WTC11 (cell line): ENCODE results near the gene POGZ. TPM values are rescaled to one million over a fixed set of nuclear protein-coding genes. Genes with fewer than 3 reads are reported as not detected.

Source experiments
- ATAC-seq: fragments of 200-7000 bp; cut with Tn5 transposase; 2 replicates; pipeline ENCODE4 v1.10.0; 2021; ENCODE audit warnings: mild to moderate bottlenecking, moderate library complexity
- CTCF ChIA-PET: fragments of 300-600 bp; sonication (Branson Sonifier 250); formaldehyde crosslinking; loops from one replicate; lab custom pipeline; 2021; ENCODE audit warnings: antibody characterized with exemption; lab: Charles Lee
- POLR2A ChIA-PET: fragments of 350-600 bp; sonication (Branson Sonifier 250); formaldehyde crosslinking; loops from one replicate; lab custom pipeline; 2021; ENCODE audit warnings: antibody characterized with exemption; lab: Charles Lee
- DNase-seq: peaks from one replicate; pipeline ENCODE4 v3.0.0; 2021; ENCODE audit warnings: low spot score
- H3K27ac Mint-ChIP-seq: 2 replicates; pipeline ENCODE4 v1.8.0; 2021; ENCODE audit warnings: mixed read lengths
- H3K27me3 Mint-ChIP-seq: 2 replicates; pipeline ENCODE4 v1.8.0; 2021; ENCODE audit warnings: low read depth, mild to moderate bottlenecking, moderate library complexity, mixed read lengths
- H3K36me3 Mint-ChIP-seq: 2 replicates; pipeline ENCODE4 v1.8.0; 2021; ENCODE audit warnings: mixed read lengths
- H3K4me1 Mint-ChIP-seq: 2 replicates; pipeline ENCODE4 v1.8.0; 2022; ENCODE audit warnings: mixed read lengths
- H3K4me3 Mint-ChIP-seq: 2 replicates; pipeline ENCODE4 v1.8.0; 2021; ENCODE audit warnings: mild to moderate bottlenecking, moderate library complexity, mixed read lengths
- H3K9me3 Mint-ChIP-seq: 2 replicates; pipeline ENCODE4 v1.8.0; 2021; ENCODE audit warnings: mixed read lengths
- AFF4 ChIP-seq: sonication (generic); formaldehyde crosslinking; IDR thresholded peaks from 2 replicates; pipeline ENCODE4 v1.8.1; 2023; ENCODE audit warnings: mild to moderate bottlenecking, missing genetic modification reagents, borderline replicate concordance
- ATF2 ChIP-seq: sonication (generic); formaldehyde crosslinking; IDR thresholded peaks from 2 replicates; pipeline ENCODE4 v1.8.1; 2022; ENCODE audit warnings: low read depth, missing genetic modification reagents, borderline replicate concordance
- ATF3 ChIP-seq: sonication (generic); formaldehyde crosslinking; conservative IDR thresholded peaks from 2 replicates; pipeline ENCODE4 v1.8.1; 2022; ENCODE audit warnings: mild to moderate bottlenecking, missing genetic modification reagents
- CTCF ChIP-seq: fragments of 200-600 bp; IDR thresholded peaks from 2 replicates; pipeline ENCODE4 v1.8.0; 2022; ENCODE audit warnings: antibody characterized with exemption
- ELF4 ChIP-seq: sonication (generic); formaldehyde crosslinking; IDR thresholded peaks from 2 replicates; pipeline ENCODE4 v1.8.1; 2022; ENCODE audit warnings: low read depth, mild to moderate bottlenecking, moderate library complexity, missing genetic modification reagents
- FOXK1 ChIP-seq: sonication (generic); formaldehyde crosslinking; IDR thresholded peaks from 2 replicates; pipeline ENCODE4 v1.8.0; 2022; ENCODE audit warnings: mild to moderate bottlenecking, moderate library complexity, missing genetic modification reagents
- HMGA2 ChIP-seq: fragments of 250-450 bp; sonication (Bioruptor Pico); IDR thresholded peaks from 2 replicates; pipeline ENCODE4 v1.4.0; 2021; ENCODE audit warnings: mild to moderate bottlenecking, moderate library complexity
- MLX ChIP-seq: sonication (generic); formaldehyde crosslinking; IDR thresholded peaks from 2 replicates; pipeline ENCODE4 v1.8.1; 2023; ENCODE audit warnings: mild to moderate bottlenecking, missing genetic modification reagents, moderate library complexity
- NFE2L1 ChIP-seq: sonication (generic); formaldehyde crosslinking; IDR thresholded peaks from 2 replicates; pipeline ENCODE4 v1.8.1; 2023; ENCODE audit warnings: missing genetic modification reagents
- NR1H2 ChIP-seq: sonication (generic); formaldehyde crosslinking; IDR thresholded peaks from 2 replicates; pipeline ENCODE4 v1.9.0; 2021; ENCODE audit warnings: mild to moderate bottlenecking, moderate library complexity, missing genetic modification reagents
- SMAD4 ChIP-seq: sonication (generic); formaldehyde crosslinking; IDR thresholded peaks from 2 replicates; pipeline ENCODE4 v1.8.0; 2022; ENCODE audit warnings: mild to moderate bottlenecking, missing genetic modification reagents
- USF1 ChIP-seq: sonication (generic); formaldehyde crosslinking; IDR thresholded peaks from 2 replicates; pipeline ENCODE4 v1.8.0; 2022; ENCODE audit warnings: mild to moderate bottlenecking, missing genetic modification reagents
- ZBTB21 ChIP-seq: sonication (generic); formaldehyde crosslinking; IDR thresholded peaks from 2 replicates; pipeline ENCODE4 v1.8.1; 2023; ENCODE audit warnings: mild to moderate bottlenecking, missing genetic modification reagents, borderline replicate concordance
- ZNF263 ChIP-seq: sonication (generic); formaldehyde crosslinking; IDR thresholded peaks from 2 replicates; pipeline ENCODE4 v1.8.1; 2022; ENCODE audit warnings: low read depth, mild to moderate bottlenecking, moderate library complexity, missing genetic modification reagents
- total RNA-seq: library from RNA; stranded (reverse); gene quantifications from 3 replicates; pipeline ENCODE4 v1.2.3, GENCODE V29; 2021
- TF ChIP-seq, protein P1 (sequence below): sonication (generic); formaldehyde crosslinking; IDR thresholded peaks from 2 replicates; pipeline ENCODE4 v1.8.0; 2022; ENCODE audit warnings: mild to moderate bottlenecking, missing genetic modification reagents
- TF ChIP-seq, protein P2 (sequence below): sonication (generic); formaldehyde crosslinking; IDR thresholded peaks from 2 replicates; pipeline ENCODE4 v1.8.1; 2023; ENCODE audit warnings: mild to moderate bottlenecking, missing genetic modification reagents

Gene POGZ
- total RNA-seq, 1 experiment from 2014 or later, result 88.1 TPM

- peaks cover 24% of the 10 kb centered on the region for H3K4me1 Mint-ChIP-seq
Measured at GRCh38 chr1:151369302-151369610, 90.0 kb downstream of the POGZ start.

DNA sequence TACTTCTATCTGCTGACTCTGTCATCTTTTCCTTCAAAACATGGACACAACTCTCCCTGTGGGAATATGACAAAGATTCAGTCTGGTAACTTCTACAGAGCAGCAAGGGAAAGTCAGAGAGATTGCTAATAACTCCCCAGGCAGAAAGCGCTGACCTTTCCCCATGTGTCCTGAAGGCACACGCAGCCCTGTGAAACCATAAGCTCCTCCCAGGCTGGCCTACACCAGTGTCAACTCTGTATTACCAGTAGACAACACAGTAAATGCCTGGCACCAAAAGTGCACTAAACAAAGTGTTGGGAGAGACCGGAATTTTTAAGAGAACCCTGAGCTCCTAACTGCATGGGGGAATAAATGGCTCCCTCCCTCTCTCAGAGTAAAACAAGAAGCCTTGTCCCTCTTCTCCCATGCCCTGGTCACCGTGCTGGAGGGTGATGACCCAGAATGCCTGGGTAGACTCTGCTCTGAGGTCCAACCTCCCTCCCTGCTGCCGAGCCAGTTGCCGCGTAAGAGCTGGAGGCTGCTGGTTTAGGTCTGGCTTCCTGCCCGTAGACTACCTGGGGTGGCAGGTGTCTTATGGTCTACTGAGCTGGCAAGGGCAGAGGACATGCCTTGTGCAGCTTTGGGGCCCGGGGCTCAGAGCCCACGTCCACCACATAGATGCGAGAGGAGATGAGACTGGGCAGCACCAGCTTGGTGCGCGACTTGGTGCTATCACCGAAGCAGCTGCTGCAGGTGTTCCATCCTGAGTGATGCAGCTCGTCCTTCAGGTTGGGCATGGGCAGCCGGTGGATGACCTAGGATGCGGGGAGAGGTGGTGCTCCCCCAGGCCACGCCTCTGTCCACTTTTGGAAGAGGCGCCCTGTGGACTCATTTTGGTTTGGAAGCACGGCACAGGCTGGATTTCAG is 90.6 kb downstream of the POGZ start:
- ATAC-seq, result no peak
- no peaks in the 10 kb centered on the region for H3K27me3 Mint-ChIP-seq
- TF ChIP-seq AFF4 (no peak), ATF3 (CRISPR knock-in tag) (no peak)
- TF ChIP-seq, all 79 proteins: peak for 0
- H3K4me3 Mint-ChIP-seq, result no peak overlapping the region
- POLR2A ChIA-PET, result no interaction called here
- H3K4me1 Mint-ChIP-seq, result peaks cover 22% of the 10 kb centered on the region
- H3K27ac Mint-ChIP-seq, result no peak overlapping the region
- DNase-seq, result no peak
- CTCF ChIA-PET, result interaction anchor here (1.2 to 1.9 kb wide), 6 partner anchors 9 to 142 kb away, joined by 3 to 11 read pairs (median 6); partner anchors contain the start of genes CGN and PSMB4
- peaks cover 9% of the 10 kb centered on the region for H3K36me3 Mint-ChIP-seq
- peaks cover 6% of the 10 kb centered on the region for H3K9me3 Mint-ChIP-seq

More at GRCh38 chr1:151369302-151369610, 90.0 kb downstream of the POGZ start:
- Mint-ChIP-seq H3K36me3 (peaks cover 3% of the 10 kb centered on the region), H3K4me3 (no peak overlapping the region), H3K27ac (no peak overlapping the region), H3K27me3 (no peaks in the 10 kb centered on the region), H3K9me3 (peaks cover under 1% of the 10 kb centered on the region)
- no peak for ATAC-seq
- ChIA-PET POLR2A (no interaction called here), CTCF (interaction anchor here (1.1 to 1.9 kb wide), 8 partner anchors 10 to 348 kb away, joined by 3 to 11 read pairs (median 4); partner anchors contain the start of genes CGN and PSMB4)
- DNase-seq, result no peak
- TF ChIP-seq ZBTB21 (CRISPR knock-in tag) (no peak), NFE2L1 (CRISPR knock-in tag) (no peak), USF1 (no peak), MLX (CRISPR knock-in tag) (no peak), ATF2 (CRISPR knock-in tag) (no peak), SMAD4 (no peak), NR1H2 (CRISPR knock-in tag) (no peak), FOXK1 (no peak), HMGA2 (CRISPR knock-in tag) (no peak), CTCF (no peak), ZNF263 (no peak), ELF4 (no peak)
- TF ChIP-seq, protein P1, sequence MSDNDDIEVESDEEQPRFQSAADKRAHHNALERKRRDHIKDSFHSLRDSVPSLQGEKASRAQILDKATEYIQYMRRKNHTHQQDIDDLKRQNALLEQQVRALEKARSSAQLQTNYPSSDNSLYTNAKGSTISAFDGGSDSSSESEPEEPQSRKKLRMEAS, result no peak
- TF ChIP-seq, protein P2, sequence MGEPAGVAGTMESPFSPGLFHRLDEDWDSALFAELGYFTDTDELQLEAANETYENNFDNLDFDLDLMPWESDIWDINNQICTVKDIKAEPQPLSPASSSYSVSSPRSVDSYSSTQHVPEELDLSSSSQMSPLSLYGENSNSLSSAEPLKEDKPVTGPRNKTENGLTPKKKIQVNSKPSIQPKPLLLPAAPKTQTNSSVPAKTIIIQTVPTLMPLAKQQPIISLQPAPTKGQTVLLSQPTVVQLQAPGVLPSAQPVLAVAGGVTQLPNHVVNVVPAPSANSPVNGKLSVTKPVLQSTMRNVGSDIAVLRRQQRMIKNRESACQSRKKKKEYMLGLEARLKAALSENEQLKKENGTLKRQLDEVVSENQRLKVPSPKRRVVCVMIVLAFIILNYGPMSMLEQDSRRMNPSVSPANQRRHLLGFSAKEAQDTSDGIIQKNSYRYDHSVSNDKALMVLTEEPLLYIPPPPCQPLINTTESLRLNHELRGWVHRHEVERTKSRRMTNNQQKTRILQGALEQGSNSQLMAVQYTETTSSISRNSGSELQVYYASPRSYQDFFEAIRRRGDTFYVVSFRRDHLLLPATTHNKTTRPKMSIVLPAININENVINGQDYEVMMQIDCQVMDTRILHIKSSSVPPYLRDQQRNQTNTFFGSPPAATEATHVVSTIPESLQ (CRISPR knock-in tag), result no peak
